Suprapubic skin (tissue), 4 donors: ENCODE data around the gene MZT1. TPM values are rescaled to one million over a fixed set of nuclear protein-coding genes. Genes with fewer than 3 reads are reported as not detected.

ENCODE experiments used
- DNase-seq, 2 donors: peaks; one replicate each; pipeline ENCODE4 v3.0.0-alpha.2; 2019; ENCODE audit warnings: low spot score in 2 of 2
- H3K27ac ChIP-seq: fragments of 200-600 bp; sonication (generic); one replicate; pipeline ENCODE4 v1.5.1; 2019
- H3K27me3 ChIP-seq: fragments of 200-600 bp; sonication (generic); one replicate; pipeline ENCODE4 v1.5.1; 2019
- H3K36me3 ChIP-seq: fragments of 200-600 bp; sonication (generic); one replicate; pipeline ENCODE4 v1.5.1; 2019
- H3K4me1 ChIP-seq: fragments of 200-600 bp; sonication (generic); one replicate; pipeline ENCODE4 v1.5.1; 2019
- H3K4me3 ChIP-seq: fragments of 200-600 bp; sonication (generic); one replicate; pipeline ENCODE4 v1.5.1; 2019; ENCODE audit warnings: mild to moderate bottlenecking
- H3K9me3 ChIP-seq: fragments of 200-600 bp; sonication (generic); one replicate; pipeline ENCODE4 v1.5.1; 2019
- CTCF ChIP-seq, 2 donors: fragments of 200-600 bp in 1 of 2; fragments of 450-650 bp in 1 of 2; sonication (generic) in 1 of 2; IDR thresholded peaks; one replicate each; pipeline ENCODE4 v1.5.1; 2016 to 2019; ENCODE audit warnings: antibody characterized with exemption in 2 of 2, mild to moderate bottlenecking in 1 of 2, moderate library complexity in 1 of 2
- EP300 ChIP-seq: sonication (generic); formaldehyde crosslinking; IDR thresholded peaks from one replicate; pipeline ENCODE4 v1.6.1; 2017; ENCODE audit warnings: antibody characterized with exemption
- POLR2A ChIP-seq, 2 donors: fragments of 450-650 bp; IDR thresholded peaks; one replicate each; pipeline ENCODE4 v1.6.1; 2017; ENCODE audit warnings: antibody characterized with exemption in 2 of 2, mild to moderate bottlenecking in 2 of 2, moderate library complexity in 2 of 2
- POLR2AphosphoS5 ChIP-seq, 3 donors: sonication (generic); formaldehyde crosslinking; IDR thresholded peaks; one replicate each; pipeline ENCODE4 v1.6.1; 2017; ENCODE audit warnings: antibody characterized with exemption in 3 of 3
- WGBS: methylation state at CpG from one replicate; pipeline ENCODE4 v1.1.5; 2018; 5-methylcytosine and 5-hydroxymethylcytosine counted together
- total RNA-seq, 4 donors: library from RNA; depleted of rRNA; stranded (reverse); fragments of >200 nt; gene quantifications; one replicate each; pipeline ENCODE4 v1.1.0, GENCODE V29; 2016

MZT1 gene
- total RNA-seq, 4 donors from 2014 or later = 5.3 to 7.6 (median 5.4) TPM

- H3K4me3 ChIP-seq = no peak overlapping the region
- H3K36me3 ChIP-seq = no peaks in the 10 kb centered on the region
- 84% methylated on average over 2 of the region's 2 CpGs for WGBS
- no peak overlapping the region for H3K27ac ChIP-seq
- DNase-seq = no peak
- H3K4me1 ChIP-seq = no peaks in the 10 kb centered on the region
- no peaks in the 10 kb centered on the region for H3K27me3 ChIP-seq
- TF ChIP-seq EP300 = no peak
- no peak for TF ChIP-seq POLR2A (IDR thresholded peaks at IDR 0.05)
- no peak for TF ChIP-seq CTCF (IDR thresholded peaks at IDR 0.05)
- TF ChIP-seq POLR2AphosphoS5 (IDR thresholded peaks at IDR 0.05) = no peak
- no peaks in the 10 kb centered on the region for H3K9me3 ChIP-seq
Measured at GRCh38 chr13:72698164-72698563, 29.3 kb downstream of the MZT1 start.

GRCh38 chr13:72696579-72696978, 30.9 kb downstream of the MZT1 start:
- DNase-seq = no peak
- TF ChIP-seq EP300 (no peak), CTCF (IDR thresholded peaks at IDR 0.05) (no peak), POLR2A (IDR thresholded peaks at IDR 0.05) (no peak), POLR2AphosphoS5 (IDR thresholded peaks at IDR 0.05) (no peak)
- H3K4me1 ChIP-seq = no peaks in the 10 kb centered on the region
- no peaks in the 10 kb centered on the region for H3K9me3 ChIP-seq
- WGBS = 13% methylated on average over 1 of the region's 1 CpG
- no peaks in the 10 kb centered on the region for H3K27me3 ChIP-seq
- no peaks in the 10 kb centered on the region for H3K36me3 ChIP-seq
- no peak overlapping the region for H3K27ac ChIP-seq
- no peak overlapping the region for H3K4me3 ChIP-seq

GRCh38 chr13:72694314-72694713, 33.1 kb downstream of the MZT1 start:
- H3K27me3 ChIP-seq = no peaks in the 10 kb centered on the region
- no peaks in the 10 kb centered on the region for H3K36me3 ChIP-seq
- no peaks in the 10 kb centered on the region for H3K4me1 ChIP-seq
- H3K27ac ChIP-seq = no peak overlapping the region
- no peak for TF ChIP-seq EP300
- 50% methylated on average over 8 of the region's 8 CpGs for WGBS
- H3K9me3 ChIP-seq = no peaks in the 10 kb centered on the region
- no peak overlapping the region for H3K4me3 ChIP-seq
- DNase-seq = no peak

GRCh38 chr13:72693832-72694231, 33.6 kb downstream of the MZT1 start:
- no peak for DNase-seq
- Histone ChIP-seq H3K4me3 (no peak overlapping the region), H3K27ac (no peak overlapping the region), H3K36me3 (no peaks in the 10 kb centered on the region), H3K27me3 (no peaks in the 10 kb centered on the region), H3K9me3 (no peaks in the 10 kb centered on the region), H3K4me1 (no peaks in the 10 kb centered on the region)
- TF ChIP-seq CTCF (IDR thresholded peaks at IDR 0.05) = no peak
- TF ChIP-seq EP300 = no peak
- TF ChIP-seq POLR2A (IDR thresholded peaks at IDR 0.05) = no peak
- no peak for TF ChIP-seq POLR2AphosphoS5 (IDR thresholded peaks at IDR 0.05)
- 84% methylated on average over 5 of the region's 5 CpGs for WGBS

GRCh38 chr13:72692884-72693514, 34.4 kb downstream of the MZT1 start:
- 73% methylated on average over 5 of the region's 5 CpGs for WGBS
- no peaks in the 10 kb centered on the region for H3K9me3 ChIP-seq
- no peak for DNase-seq
- H3K36me3 ChIP-seq = no peaks in the 10 kb centered on the region
- H3K27me3 ChIP-seq = no peaks in the 10 kb centered on the region
- TF ChIP-seq CTCF (IDR thresholded peaks at IDR 0.05) (no peak), EP300 (no peak), POLR2A (IDR thresholded peaks at IDR 0.05) (no peak), POLR2AphosphoS5 (IDR thresholded peaks at IDR 0.05) (no peak)
- no peaks in the 10 kb centered on the region for H3K4me1 ChIP-seq
- no peak overlapping the region for H3K27ac ChIP-seq
- H3K4me3 ChIP-seq = no peak overlapping the region

- Histone ChIP-seq H3K36me3 (no peaks in the 10 kb centered on the region), H3K4me1 (no peaks in the 10 kb centered on the region), H3K9me3 (no peaks in the 10 kb centered on the region), H3K27ac (no peak overlapping the region), H3K27me3 (no peaks in the 10 kb centered on the region), H3K4me3 (no peak overlapping the region)
- no peak for DNase-seq
- no peak for TF ChIP-seq EP300
- no peak for TF ChIP-seq POLR2AphosphoS5 (IDR thresholded peaks at IDR 0.05)
- no peak for TF ChIP-seq POLR2A (IDR thresholded peaks at IDR 0.05)
- no peak for TF ChIP-seq CTCF (IDR thresholded peaks at IDR 0.05)
Measured at GRCh38 chr13:72689181-72689696, 38.2 kb downstream of the MZT1 start.
